CD4-positive, alpha-beta T cell (primary cell): ENCODE measurements around the gene PCDHGA1. TPM values are rescaled to one million over a fixed set of nuclear protein-coding genes. Genes with fewer than 3 reads are reported as not detected.
"Not testable (repeated sequence)": the region's sequence is repeated elsewhere in the genome, so short reads cannot be mapped to it uniquely, and the experiment has no call there.

Experiments used
- ATAC-seq: fragments of 200-7000 bp; cut with Tn5 transposase; one replicate; pipeline ENCODE4 v1.10.0; 2022; ENCODE audit warnings: mild to moderate bottlenecking; ENCODE audit not compliant: poor library complexity
- CTCF ChIA-PET: fragments of 350-600 bp; sonication (Branson Sonifier 250); formaldehyde crosslinking; loops from one replicate; lab custom pipeline; 2021; ENCODE audit warnings: antibody characterized with exemption, inconsistent platforms; lab: Charles Lee
- POLR2A ChIA-PET: fragments of 350-600 bp; sonication (Branson Sonifier 250); formaldehyde crosslinking; loops from one replicate; lab custom pipeline; 2021; ENCODE audit warnings: antibody characterized with exemption, inconsistent platforms; lab: Charles Lee
- DNase-seq, 14 experiments: peaks; one replicate each; pipeline ENCODE4 v3.0.0-alpha.2; 2013 to 2020; ENCODE audit warnings: mixed read lengths in 2 of 14
- H3K27ac ChIP-seq, 2 donors: one replicate each; pipeline versions ENCODE4 v1.5.1 to v1.7.0; 2013; ENCODE audit warnings: low read length in 2 of 2, low read depth in 1 of 2, mild to moderate bottlenecking in 1 of 2
- H3K27me3 ChIP-seq, 2 experiments: 1 replicate in 1 of 2; 2 replicates in 1 of 2; pipeline versions ENCODE4 v1.6.1 to v1.7.0; 2013; ENCODE audit warnings: low read length in 2 of 2, control low read depth in 1 of 2, mild to moderate bottlenecking in 1 of 2, moderate library complexity in 1 of 2; ENCODE audit not compliant: insufficient read depth in 2 of 2, control insufficient read depth in 1 of 2
- H3K36me3 ChIP-seq: one replicate; pipeline ENCODE4 v1.6.1; 2013; ENCODE audit warnings: low read length, control low read depth; ENCODE audit not compliant: insufficient read depth
- H3K4me1 ChIP-seq: one replicate; pipeline ENCODE4 v1.6.1; 2013; ENCODE audit warnings: low read length, control low read depth; ENCODE audit not compliant: insufficient read depth
- H3K4me3 ChIP-seq: one replicate; pipeline ENCODE4 v1.5.1; 2013; ENCODE audit warnings: mild to moderate bottlenecking, low read length, moderate library complexity
- H3K9me3 ChIP-seq, 2 experiments: 1 replicate in 1 of 2; 2 replicates in 1 of 2; pipeline versions ENCODE4 v1.6.1 to v1.7.0; 2013; ENCODE audit warnings: low read length in 2 of 2, mild to moderate bottlenecking in 2 of 2, control low read depth in 1 of 2, moderate library complexity in 1 of 2; ENCODE audit not compliant: control insufficient read depth in 1 of 2, insufficient read depth in 1 of 2
- H3K27ac Mint-ChIP-seq: one replicate; pipeline ENCODE4 v1.8.0; 2020; ENCODE audit warnings: mixed read lengths
- H3K27me3 Mint-ChIP-seq: one replicate; pipeline ENCODE4 v1.8.0; 2021; ENCODE audit warnings: mixed read lengths
- H3K36me3 Mint-ChIP-seq: one replicate; pipeline ENCODE4 v1.8.0; 2021; ENCODE audit warnings: low read depth, mixed read lengths
- H3K4me1 Mint-ChIP-seq: one replicate; pipeline ENCODE4 v1.8.0; 2021; ENCODE audit warnings: low read depth, mixed read lengths
- H3K4me3 Mint-ChIP-seq: one replicate; pipeline ENCODE4 v1.8.0; 2020; ENCODE audit warnings: mild to moderate bottlenecking, mixed read lengths
- H3K9me3 Mint-ChIP-seq: one replicate; pipeline ENCODE4 v1.8.0; 2020; ENCODE audit warnings: mixed read lengths
- CTCF ChIP-seq: fragments of 200-600 bp; IDR thresholded peaks from one replicate; pipeline ENCODE4 v1.8.0; 2022; ENCODE audit warnings: antibody characterized with exemption, mild to moderate bottlenecking
- intact Hi-C, 2 experiments: fragments of 100-400 bp; cut with DNase I in 1 of 2; cut with micrococcal nuclease in 1 of 2; formaldehyde crosslinking; loops; one replicate each; pipeline versions ENCODE4 v1.15.1 to v1.9.0; 2023 to 2025; cut with DNase I, micrococcal nuclease
- total RNA-seq, 174 experiments: library from RNA in 2 of 174; stranded (reverse) in 2 of 174; gene quantifications; one replicate each; pipeline ENCODE4 v1.2.3 and lab custom pipeline; 2021 to 2026

The PCDHGA1 gene
- total RNA-seq, 2 experiments from 2014 or later: not detected

- H3K27me3 Mint-ChIP-seq: peaks cover 80% of the 10 kb centered on the region
- H3K9me3 ChIP-seq: peaks cover 49 to 57% of the 10 kb centered on the region in 2 experiments
- H3K9me3 Mint-ChIP-seq: peaks cover 22% of the 10 kb centered on the region
- ATAC-seq (no peak), DNase-seq (no peak)
- no peak overlapping the region for H3K27ac Mint-ChIP-seq
- H3K36me3 Mint-ChIP-seq: peaks cover 32% of the 10 kb centered on the region
- no peak overlapping the region for H3K4me3 ChIP-seq
- no peak overlapping the region for H3K4me3 Mint-ChIP-seq
- H3K4me1 Mint-ChIP-seq: peaks cover 8% of the 10 kb centered on the region
- intact Hi-C loops: no loop called here
- ChIA-PET POLR2A (no interaction called here), CTCF (no interaction called here)
- no peaks in the 10 kb centered on the region for H3K36me3 ChIP-seq
- no peak overlapping the region for H3K27ac ChIP-seq
- TF ChIP-seq CTCF: no peak
- H3K4me1 ChIP-seq: peaks cover 6% of the 10 kb centered on the region
- peaks cover 64 to 83% of the 10 kb centered on the region in 2 experiments for H3K27me3 ChIP-seq
These were observed 97.6 kb downstream of the PCDHGA1 start for GRCh38 chr5:141427783-141428426.

GRCh38 chr5:141430332-141431113 lies 100.2 kb downstream of the PCDHGA1 start, which contains the start of gene PCDHGA12:
TSS of gene PCDHGA12 (plus strand) at chr5:141430507. CDS start at chr5:141430760, 253 bp downstream.
- H3K27ac ChIP-seq: no peak within 1 kb of the TSS
- peak within 1 kb of the TSS; percentile 10 for H3K4me3 ChIP-seq
- peak within 1 kb of the TSS; percentile 69 for H3K4me3 Mint-ChIP-seq
- peaks cover 81% of the 10 kb centered on the region for H3K27me3 Mint-ChIP-seq
- peaks cover 29% of the 10 kb centered on the region for H3K36me3 Mint-ChIP-seq
- no peak for TF ChIP-seq CTCF
- H3K27ac Mint-ChIP-seq: no peak within 1 kb of the TSS
- no peak for ATAC-seq
- H3K9me3 Mint-ChIP-seq: peaks cover 25% of the 10 kb centered on the region
- H3K4me1 Mint-ChIP-seq: peaks cover 8% of the 10 kb centered on the region
- peaks cover 6% of the 10 kb centered on the region for H3K4me1 ChIP-seq
- DNase-seq: peak in 3 of 14 experiments; percentile 31 to 42 (median 39)
- H3K9me3 ChIP-seq: peaks cover 41 to 56% of the 10 kb centered on the region in 2 experiments
- intact Hi-C loops: no loop called here
- peaks cover 65 to 71% of the 10 kb centered on the region in 2 experiments for H3K27me3 ChIP-seq
- no peaks in the 10 kb centered on the region for H3K36me3 ChIP-seq
- CTCF ChIA-PET: interaction anchor here (1.3 to 1.6 kb wide), 3 partner anchors 60 to 133 kb away, joined by 3 to 4 read pairs (median 3); partner anchors contain the start of gene PCDHGB3
- POLR2A ChIA-PET: no interaction called here

- no peak overlapping the region for H3K27ac ChIP-seq
- intact Hi-C loops: no loop called here
- Mint-ChIP-seq H3K4me3 (peak overlapping the region; percentile 51), H3K9me3 (peaks cover 25% of the 10 kb centered on the region), H3K27me3 (peaks cover 80% of the 10 kb centered on the region), H3K27ac (no peak overlapping the region), H3K4me1 (peaks cover 8% of the 10 kb centered on the region), H3K36me3 (peaks cover 29% of the 10 kb centered on the region)
- peak overlapping the region; percentile 10 for H3K4me3 ChIP-seq
- H3K9me3 ChIP-seq: peaks cover 37 to 52% of the 10 kb centered on the region in 2 experiments
- H3K27me3 ChIP-seq: peaks cover 59 to 64% of the 10 kb centered on the region in 2 experiments
- peaks cover 6% of the 10 kb centered on the region for H3K4me1 ChIP-seq
- H3K36me3 ChIP-seq: no peaks in the 10 kb centered on the region
- DNase-seq (no peak), ATAC-seq (no peak)
- ChIA-PET POLR2A (no interaction called here), CTCF (interaction anchor here (1.3 to 1.6 kb wide), 3 partner anchors 61 to 133 kb away, joined by 3 to 4 read pairs (median 3); partner anchors contain the start of gene PCDHGB3)
- TF ChIP-seq CTCF: no peak
These were observed 101.0 kb downstream of the PCDHGA1 start for GRCh38 chr5:141431286-141431685.

GRCh38 chr5:141432308-141432707 lies 102.0 kb downstream of the PCDHGA1 start:
- H3K4me3 Mint-ChIP-seq, H3K27ac ChIP-seq, H3K36me3 ChIP-seq, H3K4me1 Mint-ChIP-seq, CTCF ChIA-PET, intact Hi-C loops, H3K27ac Mint-ChIP-seq, H3K4me1 ChIP-seq, ATAC-seq, DNase-seq, H3K4me3 ChIP-seq, POLR2A ChIA-PET: not testable (repeated sequence)
- Mint-ChIP-seq H3K9me3 (peaks cover 25% of the 10 kb centered on the region), H3K27me3 (peaks cover 80% of the 10 kb centered on the region), H3K36me3 (peaks cover 25% of the 10 kb centered on the region)
- Histone ChIP-seq H3K27me3 (peaks cover 49 to 54% of the 10 kb centered on the region in 2 experiments), H3K9me3 (peaks cover 31 to 50% of the 10 kb centered on the region in 2 experiments)
